ENCODE data around the gene SLC18B1.
A peak's percentile ranks its signal among the peaks of the same experiment; 100 is the strongest.

Gene SLC18B1

DNA sequence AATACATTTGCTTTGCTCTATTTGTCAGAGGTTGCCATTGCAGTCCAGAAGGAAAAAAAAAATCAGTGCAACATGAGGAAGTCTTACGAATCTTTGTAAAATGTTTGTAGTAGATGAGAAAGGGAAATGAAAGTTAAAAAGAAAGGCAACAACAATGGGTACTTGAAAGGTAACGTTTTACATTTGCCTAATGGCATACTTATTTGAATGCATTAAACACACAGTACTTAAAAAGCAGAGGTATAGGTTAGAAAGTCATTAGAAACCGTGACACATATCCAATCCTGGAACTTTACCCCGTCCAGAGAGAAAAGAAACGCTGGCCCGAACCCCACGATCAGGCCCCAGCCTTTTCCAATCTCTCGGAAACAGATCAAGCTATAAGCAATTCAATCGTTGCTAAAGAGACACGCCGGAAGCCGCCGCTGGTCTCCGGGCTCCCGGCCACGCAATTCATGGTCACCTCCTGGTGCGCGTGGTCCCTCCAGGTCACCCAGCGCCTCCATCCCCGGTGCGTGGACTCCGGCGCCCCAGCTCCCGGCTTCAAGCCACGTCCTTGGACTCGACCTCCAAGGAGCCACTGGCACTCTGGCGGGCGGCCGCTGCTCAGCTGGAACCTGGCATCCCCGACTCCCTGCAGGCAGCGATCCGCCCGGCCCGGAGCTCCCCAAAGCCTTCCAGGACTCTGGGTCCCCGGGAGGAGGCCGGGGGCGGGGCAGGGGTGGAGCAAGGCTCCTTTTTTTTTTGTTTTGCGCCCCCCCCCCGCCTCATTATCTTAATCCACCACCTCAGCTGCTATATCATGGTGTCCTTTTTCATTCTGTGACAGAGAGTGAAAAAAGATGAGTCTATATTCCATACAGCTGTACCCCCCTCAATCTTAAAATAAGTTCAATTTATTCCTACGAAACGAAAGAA, at the start of gene SLC18B1:
SLC18B1 (minus strand) TSS at position 687 of the 918 bp plus-strand sequence; CDS start at position 506, 181 bp downstream.
- H3K4me3 Mint-ChIP-seq: no peak within 1 kb of the TSS
- H3K27me3 Mint-ChIP-seq (ENCODE audit: low read depth): no peaks in the 10 kb centered on the region
- peak within 1 kb of the TSS; percentile 80 to 91 (median 88) for H3K27ac Mint-ChIP-seq
- TF ChIP-seq, protein P1, sequence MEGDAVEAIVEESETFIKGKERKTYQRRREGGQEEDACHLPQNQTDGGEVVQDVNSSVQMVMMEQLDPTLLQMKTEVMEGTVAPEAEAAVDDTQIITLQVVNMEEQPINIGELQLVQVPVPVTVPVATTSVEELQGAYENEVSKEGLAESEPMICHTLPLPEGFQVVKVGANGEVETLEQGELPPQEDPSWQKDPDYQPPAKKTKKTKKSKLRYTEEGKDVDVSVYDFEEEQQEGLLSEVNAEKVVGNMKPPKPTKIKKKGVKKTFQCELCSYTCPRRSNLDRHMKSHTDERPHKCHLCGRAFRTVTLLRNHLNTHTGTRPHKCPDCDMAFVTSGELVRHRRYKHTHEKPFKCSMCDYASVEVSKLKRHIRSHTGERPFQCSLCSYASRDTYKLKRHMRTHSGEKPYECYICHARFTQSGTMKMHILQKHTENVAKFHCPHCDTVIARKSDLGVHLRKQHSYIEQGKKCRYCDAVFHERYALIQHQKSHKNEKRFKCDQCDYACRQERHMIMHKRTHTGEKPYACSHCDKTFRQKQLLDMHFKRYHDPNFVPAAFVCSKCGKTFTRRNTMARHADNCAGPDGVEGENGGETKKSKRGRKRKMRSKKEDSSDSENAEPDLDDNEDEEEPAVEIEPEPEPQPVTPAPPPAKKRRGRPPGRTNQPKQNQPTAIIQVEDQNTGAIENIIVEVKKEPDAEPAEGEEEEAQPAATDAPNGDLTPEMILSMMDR (IDR thresholded peaks at IDR 0.05; ENCODE audit: unreplicated experiment in 3 of 3): no peak
- H3K4me1 Mint-ChIP-seq: peaks cover 7% of the 10 kb centered on the region
- H3K9me3 Mint-ChIP-seq: peaks cover 6% of the 10 kb centered on the region
- peaks cover 16% of the 10 kb centered on the region for H3K36me3 Mint-ChIP-seq (ENCODE audit: low read depth)

- no peak overlapping the region for H3K4me3 Mint-ChIP-seq
- TF ChIP-seq, protein P1 (IDR thresholded peaks at IDR 0.05; ENCODE audit: unreplicated experiment in 3 of 3): no peak
- no peaks in the 10 kb centered on the region for H3K27me3 Mint-ChIP-seq (ENCODE audit: low read depth)
- H3K36me3 Mint-ChIP-seq (ENCODE audit: low read depth): no peaks in the 10 kb centered on the region
- H3K9me3 Mint-ChIP-seq: peaks cover 3% of the 10 kb centered on the region
- peaks cover 6% of the 10 kb centered on the region for H3K4me1 Mint-ChIP-seq
- H3K27ac Mint-ChIP-seq: no peak overlapping the region
These were observed 45.0 kb upstream of the SLC18B1 start for GRCh38 chr6:132843316-132844035.

- H3K9me3 Mint-ChIP-seq: no peaks in the 10 kb centered on the region
- no peaks in the 10 kb centered on the region for H3K36me3 Mint-ChIP-seq (ENCODE audit: low read depth)
- TF ChIP-seq, protein P1 (IDR thresholded peaks at IDR 0.05; ENCODE audit: unreplicated experiment in 3 of 3): no peak
- H3K27me3 Mint-ChIP-seq (ENCODE audit: low read depth): no peaks in the 10 kb centered on the region
- no peak overlapping the region for H3K4me3 Mint-ChIP-seq
- H3K27ac Mint-ChIP-seq: no peak overlapping the region
- H3K4me1 Mint-ChIP-seq: peaks cover 6% of the 10 kb centered on the region
These were observed 43.5 kb upstream of the SLC18B1 start for GRCh38 chr6:132841966-132842365.

GRCh38 chr6:132832891-132833290, 34.5 kb upstream of the SLC18B1 start:
- Mint-ChIP-seq H3K4me3 (no peak overlapping the region), H3K9me3 (no peaks in the 10 kb centered on the region), H3K27me3 (ENCODE audit: low read depth) (no peaks in the 10 kb centered on the region), H3K27ac (no peak overlapping the region), H3K36me3 (ENCODE audit: low read depth) (no peaks in the 10 kb centered on the region), H3K4me1 (peaks cover 6% of the 10 kb centered on the region)
- TF ChIP-seq, protein P1 (IDR thresholded peaks at IDR 0.05; ENCODE audit: unreplicated experiment in 3 of 3): no peak

DNA sequence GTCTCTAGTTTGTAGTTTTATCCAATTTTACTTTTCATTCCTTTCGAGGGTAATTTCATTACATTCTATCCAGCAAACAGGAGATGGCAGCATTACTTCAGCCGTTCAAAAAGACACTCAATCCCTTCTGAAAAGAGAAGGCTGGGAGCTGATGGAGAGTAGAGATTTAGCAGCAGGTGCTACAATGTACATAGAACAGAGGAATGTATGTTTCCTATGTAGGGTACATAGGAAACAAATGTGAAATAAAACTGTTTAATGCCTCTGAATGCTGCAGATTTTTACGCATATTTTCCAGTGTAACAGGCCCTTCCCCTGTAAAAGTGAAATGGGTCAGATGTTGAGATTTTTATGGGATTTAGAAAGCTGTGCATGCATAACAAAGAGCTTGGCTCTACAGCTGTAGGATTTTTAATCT, 31.9 kb upstream of the SLC18B1 start:
- Mint-ChIP-seq H3K4me1 (peaks cover 6% of the 10 kb centered on the region), H3K27ac (peak overlapping the region; percentile 19 to 35 (median 27)), H3K4me3 (no peak overlapping the region), H3K36me3 (ENCODE audit: low read depth) (no peaks in the 10 kb centered on the region), H3K9me3 (no peaks in the 10 kb centered on the region), H3K27me3 (ENCODE audit: low read depth) (no peaks in the 10 kb centered on the region)
- TF ChIP-seq, protein P1 (IDR thresholded peaks at IDR 0.05; ENCODE audit: unreplicated experiment in 3 of 3): peak; percentile 70 to 79 (median 72)
